Smooth muscle cell (in vitro differentiated cells): ENCODE data around the gene FAM53B. TPM values are rescaled to one million over a fixed set of nuclear protein-coding genes. Genes with fewer than 3 reads are reported as not detected.
"Not testable (repeated sequence)": the region's sequence is repeated elsewhere in the genome, so short reads cannot be mapped to it uniquely, and the experiment has no call there.

Experiments used
- DNase-seq: peaks from one replicate; lab custom pipeline; 2025; ENCODE audit not compliant: unreplicated experiment; lab: John Stamatoyannopoulos, UW
- H2AFZ ChIP-seq: fragments of 200-600 bp; sonication (generic); 2 replicates; pipeline ENCODE4 v1.6.0; 2016; ENCODE audit warnings: antibody characterized with exemption, low read depth, mild to moderate bottlenecking
- H3F3A ChIP-seq: fragments of 200-600 bp; sonication (generic); 2 replicates; pipeline ENCODE4 v1.6.0; 2017; ENCODE audit warnings: antibody characterized with exemption, low read depth
- H3K27ac ChIP-seq: fragments of 200-600 bp; sonication (generic); 2 replicates; pipeline ENCODE4 v1.5.1; 2016; ENCODE audit warnings: low read depth, mild to moderate bottlenecking
- H3K27me3 ChIP-seq: fragments of 200-600 bp; sonication (generic); 2 replicates; pipeline ENCODE4 v1.6.1; 2016; ENCODE audit warnings: low read depth, mild to moderate bottlenecking
- H3K36me3 ChIP-seq: fragments of 200-600 bp; sonication (generic); 2 replicates; pipeline ENCODE4 v1.5.1; 2016; ENCODE audit warnings: low read depth
- H3K4me1 ChIP-seq: fragments of 200-600 bp; sonication (generic); 2 replicates; pipeline ENCODE4 v1.5.1; 2016; ENCODE audit warnings: low read depth
- H3K4me2 ChIP-seq: fragments of 200-600 bp; sonication (generic); 2 replicates; pipeline ENCODE4 v1.6.0; 2016; ENCODE audit warnings: mild to moderate bottlenecking
- H3K4me3 ChIP-seq: fragments of 200-600 bp; sonication (generic); 2 replicates; pipeline ENCODE4 v1.5.1; 2016; ENCODE audit warnings: mild to moderate bottlenecking
- H3K79me2 ChIP-seq: fragments of 200-600 bp; sonication (generic); 2 replicates; pipeline ENCODE4 v1.6.0; 2016; ENCODE audit warnings: low read depth, mild to moderate bottlenecking
- H3K9ac ChIP-seq: fragments of 200-600 bp; sonication (generic); 2 replicates; pipeline ENCODE4 v1.6.0; 2016; ENCODE audit warnings: low read depth
- H3K9me3 ChIP-seq: fragments of 200-600 bp; sonication (generic); replicated peaks from 2 replicates; pipeline ENCODE4 v1.5.1; 2016; ENCODE audit warnings: low read depth
- H4K20me1 ChIP-seq: fragments of 200-600 bp; sonication (generic); 2 replicates; pipeline ENCODE4 v1.6.0; 2016; ENCODE audit warnings: low read depth
- CTCF ChIP-seq: fragments of 200-600 bp; sonication (generic); IDR thresholded peaks from 2 replicates; pipeline ENCODE4 v1.5.1; 2017; ENCODE audit warnings: borderline replicate concordance, mild to moderate bottlenecking, antibody characterized with exemption; ENCODE audit not compliant: insufficient read depth, poor library complexity, severe bottlenecking
- WGBS: methylation state at CpG from one replicate; pipeline ENCODE4 v1.1.7; 2016; ENCODE audit warnings: low lambda C conversion rate; 5-methylcytosine and 5-hydroxymethylcytosine counted together
- polyA plus RNA-seq: library from polyadenylated mRNA; unstranded; fragments of >200 nt; fragmentation: Nextera tagmentation; extraction: Ambion mirVana; gene quantifications from 2 replicates; pipeline ENCODE4 v1.2.1, GENCODE V29; 2016
- total RNA-seq: library from RNA; depleted of rRNA; stranded (reverse); fragments of >200 nt; gene quantifications from 2 replicates; pipeline ENCODE4 v1.2.3, GENCODE V29; 2014

The FAM53B gene
- total and polyA plus RNA-seq, 2 experiments from 2014 or later, result 5.5 to 6.2 TPM

GRCh38 chr10:124590216-124591122 lies 153.7 kb downstream of the FAM53B start:
- DNase-seq, result no peak
- Histone ChIP-seq H3K4me1 (no peaks in the 10 kb centered on the region), H3K79me2 (no peaks in the 10 kb centered on the region), H3K9ac (no peak overlapping the region), H4K20me1 (no peaks in the 10 kb centered on the region), H3K27ac (no peak overlapping the region), H3F3A (no peaks in the 10 kb centered on the region), H3K9me3 (no peaks in the 10 kb centered on the region), H3K4me3 (no peak overlapping the region), H3K27me3 (no peaks in the 10 kb centered on the region), H2AFZ (no peak overlapping the region), H3K36me3 (no peaks in the 10 kb centered on the region), H3K4me2 (no peak overlapping the region)
- no peak for TF ChIP-seq CTCF
- 94% methylated on average over 23 of the region's 23 CpGs for WGBS

GRCh38 chr10:124589491-124590041 lies 154.6 kb downstream of the FAM53B start:
- H2AFZ ChIP-seq, result no peak overlapping the region
- H4K20me1 ChIP-seq, result no peaks in the 10 kb centered on the region
- H3K27me3 ChIP-seq, result no peaks in the 10 kb centered on the region
- no peak overlapping the region for H3K4me3 ChIP-seq
- H3K4me2 ChIP-seq, result no peak overlapping the region
- no peak overlapping the region for H3K9ac ChIP-seq
- no peaks in the 10 kb centered on the region for H3F3A ChIP-seq
- H3K9me3 ChIP-seq, result no peaks in the 10 kb centered on the region
- H3K4me1 ChIP-seq, result no peaks in the 10 kb centered on the region
- H3K79me2 ChIP-seq, result no peaks in the 10 kb centered on the region
- H3K27ac ChIP-seq, result no peak overlapping the region
- DNase-seq, result no peak
- no peak for TF ChIP-seq CTCF
- H3K36me3 ChIP-seq, result no peaks in the 10 kb centered on the region
- 95% methylated on average over 20 of the region's 24 CpGs for WGBS

- no peaks in the 10 kb centered on the region for H3K9me3 ChIP-seq
- H4K20me1 ChIP-seq, result no peaks in the 10 kb centered on the region
- H3K27me3 ChIP-seq, result no peaks in the 10 kb centered on the region
- TF ChIP-seq CTCF, result no peak
- no peaks in the 10 kb centered on the region for H3K4me1 ChIP-seq
- WGBS, result 41% methylated on average over 15 of the region's 15 CpGs
- H2AFZ ChIP-seq, result no peak overlapping the region
- no peak overlapping the region for H3K4me3 ChIP-seq
- H3K36me3 ChIP-seq, result no peaks in the 10 kb centered on the region
- H3F3A ChIP-seq, result no peaks in the 10 kb centered on the region
- H3K27ac ChIP-seq, result no peak overlapping the region
- H3K79me2 ChIP-seq, result no peaks in the 10 kb centered on the region
- H3K4me2 ChIP-seq, result no peak overlapping the region
- no peak for DNase-seq
- no peak overlapping the region for H3K9ac ChIP-seq
These were observed 155.3 kb downstream of the FAM53B start for GRCh38 chr10:124588736-124589490.

- not testable (repeated sequence) for H3K9ac ChIP-seq, H4K20me1 ChIP-seq, H3K27ac ChIP-seq, H3K79me2 ChIP-seq, H3K27me3 ChIP-seq, H3K4me1 ChIP-seq, H3K9me3 ChIP-seq, H3K4me2 ChIP-seq, H3F3A ChIP-seq, H3K36me3 ChIP-seq, DNase-seq, H2AFZ ChIP-seq, H3K4me3 ChIP-seq
- 90% methylated on average over 6 of the region's 6 CpGs for WGBS
These were observed 155.8 kb downstream of the FAM53B start for GRCh38 chr10:124588341-124588735.
